GM23338 (cell line): Measurements from ENCODE around the gene FAM120A. TPM values are rescaled to one million over a fixed set of nuclear protein-coding genes. Genes with fewer than 3 reads are reported as not detected.

ENCODE experiments used
- ATAC-seq: fragments of 200-7000 bp; cut with Tn5 transposase; 3 replicates; pipeline ENCODE4 v1.9.1; 2020
- DNase-seq: peaks from one replicate; pipeline ENCODE4 v3.0.0-alpha.2; 2015; ENCODE audit warnings: low spot score
- H2AFZ ChIP-seq: fragments of 200-600 bp; sonication (generic); 2 replicates; pipeline ENCODE4 v1.8.0; 2016; ENCODE audit warnings: antibody characterized with exemption, mild to moderate bottlenecking, moderate library complexity
- H3F3A ChIP-seq: fragments of 200-600 bp; sonication (generic); replicated peaks from 2 replicates; pipeline ENCODE4 v1.8.0; 2017; ENCODE audit warnings: antibody characterized with exemption, mixed run types, low read depth
- H3K27ac ChIP-seq: fragments of 200-600 bp; sonication (generic); 2 replicates; pipeline ENCODE4 v1.6.1; 2016; ENCODE audit warnings: low read depth
- H3K27me3 ChIP-seq: fragments of 200-600 bp; sonication (generic); 2 replicates; pipeline ENCODE4 v1.8.0; 2016; ENCODE audit warnings: mild to moderate bottlenecking, mixed run types, moderate library complexity; ENCODE audit not compliant: insufficient read depth
- H3K36me3 ChIP-seq: fragments of 200-600 bp; sonication (generic); 2 replicates; pipeline ENCODE4 v1.8.0; 2016; ENCODE audit warnings: mild to moderate bottlenecking; ENCODE audit not compliant: insufficient read depth
- H3K4me1 ChIP-seq: fragments of 200-600 bp; sonication (generic); 2 replicates; pipeline ENCODE4 v1.8.0; 2016; ENCODE audit warnings: mild to moderate bottlenecking, moderate library complexity; ENCODE audit not compliant: insufficient read depth
- H3K4me2 ChIP-seq: fragments of 200-600 bp; sonication (generic); 2 replicates; pipeline ENCODE4 v1.7.1; 2017; ENCODE audit warnings: mixed run types
- H3K4me3 ChIP-seq: fragments of 200-600 bp; sonication (generic); 2 replicates; pipeline ENCODE4 v1.6.1; 2016; ENCODE audit warnings: mixed run types
- H3K79me2 ChIP-seq: fragments of 200-600 bp; sonication (generic); replicated peaks from 2 replicates; pipeline ENCODE4 v1.8.0; 2017; ENCODE audit warnings: mild to moderate bottlenecking; ENCODE audit not compliant: insufficient read depth
- H3K9me2 ChIP-seq: fragments of 200-600 bp; sonication (generic); 2 replicates; pipeline ENCODE4 v1.8.0; 2017; ENCODE audit not compliant: insufficient read depth
- H4K20me1 ChIP-seq: fragments of 200-600 bp; sonication (generic); replicated peaks from 2 replicates; pipeline ENCODE4 v1.8.0; 2017; ENCODE audit warnings: mild to moderate bottlenecking; ENCODE audit not compliant: insufficient read depth
- H3K27ac Mint-ChIP-seq: 2 replicates; pipeline ENCODE4 v1.8.0; 2020; ENCODE audit warnings: inconsistent platforms, mild to moderate bottlenecking, moderate library complexity, mixed read lengths
- H3K27me3 Mint-ChIP-seq: 3 replicates; pipeline ENCODE4 v1.8.0; 2022; ENCODE audit warnings: low read depth, mild to moderate bottlenecking, moderate library complexity, mixed read lengths, inconsistent platforms; ENCODE audit not compliant: insufficient read depth, poor library complexity
- H3K36me3 Mint-ChIP-seq: 3 replicates; pipeline ENCODE4 v1.8.0; 2021; ENCODE audit warnings: low read depth, mild to moderate bottlenecking, inconsistent platforms, moderate library complexity, mixed read lengths
- H3K4me1 Mint-ChIP-seq: 3 replicates; pipeline ENCODE4 v1.8.0; 2020; ENCODE audit warnings: mild to moderate bottlenecking, inconsistent platforms, mixed read lengths
- H3K4me3 Mint-ChIP-seq: 3 replicates; pipeline ENCODE4 v1.8.0; 2021; ENCODE audit warnings: moderate library complexity, mild to moderate bottlenecking, inconsistent platforms, mixed read lengths
- H3K9me3 Mint-ChIP-seq: 3 replicates; pipeline ENCODE4 v1.8.0; 2020; ENCODE audit warnings: moderate library complexity, mild to moderate bottlenecking, inconsistent platforms, mixed read lengths
- CREB1 ChIP-seq: fragments of 250-450 bp; sonication (Bioruptor Pico); IDR thresholded peaks from 2 replicates; pipeline ENCODE4 v1.5.0; 2020; ENCODE audit warnings: low read depth, mild to moderate bottlenecking, moderate library complexity
- EZH2 ChIP-seq: fragments of 200-600 bp; sonication (generic); IDR thresholded peaks from one replicate; pipeline ENCODE4 v1.8.0; 2017; ENCODE audit warnings: antibody characterized with exemption, mild to moderate bottlenecking, low read depth; ENCODE audit not compliant: unreplicated experiment
- EZH2phosphoT487 ChIP-seq: fragments of 200-600 bp; sonication (generic); IDR thresholded peaks from one replicate; pipeline ENCODE4 v1.8.1; 2018; ENCODE audit warnings: antibody characterized with exemption; ENCODE audit not compliant: unreplicated experiment
- JUNB ChIP-seq: IDR thresholded peaks from one replicate; pipeline ENCODE4 v1.6.1; 2016; ENCODE audit warnings: antibody characterized with exemption; ENCODE audit not compliant: unreplicated experiment
- STAT1 ChIP-seq: IDR thresholded peaks from one replicate; pipeline ENCODE4 v1.6.1; 2016; ENCODE audit warnings: antibody characterized with exemption; ENCODE audit not compliant: unreplicated experiment
- ZNF114 ChIP-seq: fragments of 250-450 bp; sonication (Bioruptor Pico); IDR thresholded peaks from 2 replicates; pipeline ENCODE4 v1.5.0; 2020; ENCODE audit warnings: mild to moderate bottlenecking, moderate library complexity
- polyA plus RNA-seq: library from polyadenylated mRNA; unstranded; fragments of >200 nt; fragmentation: Nextera tagmentation; extraction: Ambion mirVana; gene quantifications from 2 replicates; pipeline ENCODE4 v1.2.1, GENCODE V29; 2016
- total RNA-seq: library from RNA; depleted of rRNA; stranded (reverse); fragments of >200 nt; shearing (Covaris generic); gene quantifications from 2 replicates; pipeline ENCODE4 v1.2.3, GENCODE V29; 2014
- TF ChIP-seq, protein P1 (sequence below): fragments of 250-450 bp; sonication (Bioruptor Pico); IDR thresholded peaks from 2 replicates; pipeline ENCODE4 v1.5.0; 2020; ENCODE audit warnings: mild to moderate bottlenecking, moderate library complexity
- TF ChIP-seq, protein P2 (sequence below): IDR thresholded peaks from one replicate; pipeline ENCODE4 v1.6.1; 2018; ENCODE audit warnings: antibody characterized with exemption; ENCODE audit not compliant: unreplicated experiment
- TF ChIP-seq, protein P3 (sequence below), 2 experiments: fragments of 200-600 bp in 1 of 2; sonication (generic) in 1 of 2; conservative IDR thresholded peaks; 2 replicates each; pipeline versions ENCODE4 v1.5.1 to v1.6.1; 2016 to 2017; ENCODE audit warnings: antibody characterized with exemption in 2 of 2, low read depth in 2 of 2, mild to moderate bottlenecking in 2 of 2, moderate library complexity in 1 of 2

FAM120A gene
- total and polyA plus RNA-seq, 2 experiments from 2014 or later = 28.2 to 52.5 TPM

DNA sequence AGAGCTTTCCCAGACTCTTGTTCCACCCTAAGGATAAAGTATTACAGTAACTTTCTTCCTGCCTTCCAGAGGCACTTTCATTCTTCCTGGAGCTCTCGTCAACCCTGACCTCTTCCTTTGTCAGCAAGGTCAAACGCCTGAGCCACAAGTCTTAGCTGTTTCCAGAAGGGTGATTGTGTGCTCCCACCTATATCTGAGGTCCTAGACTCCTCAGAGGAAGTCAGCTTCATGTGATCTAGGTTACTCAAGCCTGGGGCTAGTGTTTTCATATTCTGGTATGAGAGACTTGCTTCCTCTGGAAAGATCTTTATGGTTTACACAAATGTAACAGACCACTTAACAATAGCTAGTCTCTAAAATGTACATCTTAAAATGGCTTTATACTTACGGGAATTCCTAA, 5.4 kb upstream of the FAM120A start (continued):
- TF ChIP-seq, protein P1, sequence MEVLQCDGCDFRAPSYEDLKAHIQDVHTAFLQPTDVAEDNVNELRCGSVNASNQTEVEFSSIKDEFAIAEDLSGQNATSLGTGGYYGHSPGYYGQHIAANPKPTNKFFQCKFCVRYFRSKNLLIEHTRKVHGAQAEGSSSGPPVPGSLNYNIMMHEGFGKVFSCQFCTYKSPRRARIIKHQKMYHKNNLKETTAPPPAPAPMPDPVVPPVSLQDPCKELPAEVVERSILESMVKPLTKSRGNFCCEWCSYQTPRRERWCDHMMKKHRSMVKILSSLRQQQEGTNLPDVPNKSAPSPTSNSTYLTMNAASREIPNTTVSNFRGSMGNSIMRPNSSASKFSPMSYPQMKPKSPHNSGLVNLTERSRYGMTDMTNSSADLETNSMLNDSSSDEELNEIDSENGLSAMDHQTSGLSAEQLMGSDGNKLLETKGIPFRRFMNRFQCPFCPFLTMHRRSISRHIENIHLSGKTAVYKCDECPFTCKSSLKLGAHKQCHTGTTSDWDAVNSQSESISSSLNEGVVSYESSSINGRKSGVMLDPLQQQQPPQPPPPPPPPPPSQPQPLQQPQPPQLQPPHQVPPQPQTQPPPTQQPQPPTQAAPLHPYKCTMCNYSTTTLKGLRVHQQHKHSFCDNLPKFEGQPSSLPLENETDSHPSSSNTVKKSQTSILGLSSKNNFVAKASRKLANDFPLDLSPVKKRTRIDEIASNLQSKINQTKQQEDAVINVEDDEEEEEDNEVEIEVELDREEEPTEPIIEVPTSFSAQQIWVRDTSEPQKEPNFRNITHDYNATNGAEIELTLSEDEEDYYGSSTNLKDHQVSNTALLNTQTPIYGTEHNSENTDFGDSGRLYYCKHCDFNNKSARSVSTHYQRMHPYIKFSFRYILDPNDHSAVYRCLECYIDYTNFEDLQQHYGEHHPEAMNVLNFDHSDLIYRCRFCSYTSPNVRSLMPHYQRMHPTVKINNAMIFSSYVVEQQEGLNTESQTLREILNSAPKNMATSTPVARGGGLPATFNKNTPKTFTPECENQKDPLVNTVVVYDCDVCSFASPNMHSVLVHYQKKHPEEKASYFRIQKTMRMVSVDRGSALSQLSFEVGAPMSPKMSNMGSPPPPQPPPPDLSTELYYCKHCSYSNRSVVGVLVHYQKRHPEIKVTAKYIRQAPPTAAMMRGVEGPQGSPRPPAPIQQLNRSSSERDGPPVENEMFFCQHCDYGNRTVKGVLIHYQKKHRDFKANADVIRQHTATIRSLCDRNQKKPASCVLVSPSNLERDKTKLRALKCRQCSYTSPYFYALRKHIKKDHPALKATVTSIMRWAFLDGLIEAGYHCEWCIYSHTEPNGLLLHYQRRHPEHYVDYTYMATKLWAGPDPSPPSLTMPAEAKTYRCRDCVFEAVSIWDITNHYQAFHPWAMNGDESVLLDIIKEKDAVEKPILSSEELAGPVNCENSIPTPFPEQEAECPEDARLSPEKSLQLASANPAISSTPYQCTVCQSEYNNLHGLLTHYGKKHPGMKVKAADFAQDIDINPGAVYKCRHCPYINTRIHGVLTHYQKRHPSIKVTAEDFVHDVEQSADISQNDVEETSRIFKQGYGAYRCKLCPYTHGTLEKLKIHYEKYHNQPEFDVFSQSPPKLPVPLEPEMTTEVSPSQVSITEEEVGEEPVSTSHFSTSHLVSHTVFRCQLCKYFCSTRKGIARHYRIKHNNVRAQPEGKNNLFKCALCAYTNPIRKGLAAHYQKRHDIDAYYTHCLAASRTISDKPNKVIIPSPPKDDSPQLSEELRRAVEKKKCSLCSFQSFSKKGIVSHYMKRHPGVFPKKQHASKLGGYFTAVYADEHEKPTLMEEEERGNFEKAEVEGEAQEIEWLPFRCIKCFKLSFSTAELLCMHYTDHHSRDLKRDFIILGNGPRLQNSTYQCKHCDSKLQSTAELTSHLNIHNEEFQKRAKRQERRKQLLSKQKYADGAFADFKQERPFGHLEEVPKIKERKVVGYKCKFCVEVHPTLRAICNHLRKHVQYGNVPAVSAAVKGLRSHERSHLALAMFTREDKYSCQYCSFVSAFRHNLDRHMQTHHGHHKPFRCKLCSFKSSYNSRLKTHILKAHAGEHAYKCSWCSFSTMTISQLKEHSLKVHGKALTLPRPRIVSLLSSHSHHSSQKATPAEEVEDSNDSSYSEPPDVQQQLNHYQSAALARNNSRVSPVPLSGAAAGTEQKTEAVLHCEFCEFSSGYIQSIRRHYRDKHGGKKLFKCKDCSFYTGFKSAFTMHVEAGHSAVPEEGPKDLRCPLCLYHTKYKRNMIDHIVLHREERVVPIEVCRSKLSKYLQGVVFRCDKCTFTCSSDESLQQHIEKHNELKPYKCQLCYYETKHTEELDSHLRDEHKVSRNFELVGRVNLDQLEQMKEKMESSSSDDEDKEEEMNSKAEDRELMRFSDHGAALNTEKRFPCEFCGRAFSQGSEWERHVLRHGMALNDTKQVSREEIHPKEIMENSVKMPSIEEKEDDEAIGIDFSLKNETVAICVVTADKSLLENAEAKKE (CRISPR knock-in tag) = no peak
- TF ChIP-seq, protein P2, sequence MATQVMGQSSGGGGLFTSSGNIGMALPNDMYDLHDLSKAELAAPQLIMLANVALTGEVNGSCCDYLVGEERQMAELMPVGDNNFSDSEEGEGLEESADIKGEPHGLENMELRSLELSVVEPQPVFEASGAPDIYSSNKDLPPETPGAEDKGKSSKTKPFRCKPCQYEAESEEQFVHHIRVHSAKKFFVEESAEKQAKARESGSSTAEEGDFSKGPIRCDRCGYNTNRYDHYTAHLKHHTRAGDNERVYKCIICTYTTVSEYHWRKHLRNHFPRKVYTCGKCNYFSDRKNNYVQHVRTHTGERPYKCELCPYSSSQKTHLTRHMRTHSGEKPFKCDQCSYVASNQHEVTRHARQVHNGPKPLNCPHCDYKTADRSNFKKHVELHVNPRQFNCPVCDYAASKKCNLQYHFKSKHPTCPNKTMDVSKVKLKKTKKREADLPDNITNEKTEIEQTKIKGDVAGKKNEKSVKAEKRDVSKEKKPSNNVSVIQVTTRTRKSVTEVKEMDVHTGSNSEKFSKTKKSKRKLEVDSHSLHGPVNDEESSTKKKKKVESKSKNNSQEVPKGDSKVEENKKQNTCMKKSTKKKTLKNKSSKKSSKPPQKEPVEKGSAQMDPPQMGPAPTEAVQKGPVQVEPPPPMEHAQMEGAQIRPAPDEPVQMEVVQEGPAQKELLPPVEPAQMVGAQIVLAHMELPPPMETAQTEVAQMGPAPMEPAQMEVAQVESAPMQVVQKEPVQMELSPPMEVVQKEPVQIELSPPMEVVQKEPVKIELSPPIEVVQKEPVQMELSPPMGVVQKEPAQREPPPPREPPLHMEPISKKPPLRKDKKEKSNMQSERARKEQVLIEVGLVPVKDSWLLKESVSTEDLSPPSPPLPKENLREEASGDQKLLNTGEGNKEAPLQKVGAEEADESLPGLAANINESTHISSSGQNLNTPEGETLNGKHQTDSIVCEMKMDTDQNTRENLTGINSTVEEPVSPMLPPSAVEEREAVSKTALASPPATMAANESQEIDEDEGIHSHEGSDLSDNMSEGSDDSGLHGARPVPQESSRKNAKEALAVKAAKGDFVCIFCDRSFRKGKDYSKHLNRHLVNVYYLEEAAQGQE = no peak
- TF ChIP-seq STAT1 = no peak

DNA sequence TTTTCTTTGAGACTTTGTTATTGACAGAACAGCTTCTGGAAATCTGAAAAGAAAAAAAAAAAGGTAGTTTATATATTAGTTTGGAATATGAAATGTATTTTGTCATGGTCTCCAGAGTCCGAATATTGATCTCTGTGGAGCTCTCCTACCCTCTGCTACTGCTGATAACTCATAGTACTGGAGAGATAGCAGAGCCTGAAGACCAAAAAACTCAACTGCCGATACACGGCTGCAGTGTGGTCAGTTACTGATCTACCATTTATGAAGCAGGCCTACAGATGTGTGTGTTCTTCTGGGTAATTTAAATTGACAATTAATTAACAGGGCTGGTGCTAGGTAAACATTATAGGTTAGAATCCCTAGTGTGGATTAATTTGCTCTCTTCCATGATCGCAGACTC, 3.8 kb upstream of the FAM120A start:
- Histone ChIP-seq H3K9me2 (no peaks in the 10 kb centered on the region), H3K27me3 (no peaks in the 10 kb centered on the region), H3K79me2 (peaks cover 28% of the 10 kb centered on the region), H3F3A (peaks cover 12% of the 10 kb centered on the region), H4K20me1 (peaks cover 6% of the 10 kb centered on the region), H3K4me3 (no peak overlapping the region), H3K4me1 (peaks cover 7% of the 10 kb centered on the region), H3K36me3 (peaks cover 17% of the 10 kb centered on the region), H2AFZ (no peak overlapping the region), H3K4me2 (no peak overlapping the region), H3K27ac (no peak overlapping the region)
- no peak overlapping the region for H3K27ac Mint-ChIP-seq
- peaks cover 9% of the 10 kb centered on the region for H3K27me3 Mint-ChIP-seq
- no peaks in the 10 kb centered on the region for H3K9me3 Mint-ChIP-seq
- no peak for ATAC-seq
- peaks cover 9% of the 10 kb centered on the region; the same call in 2 of the 3 replicates for H3K4me1 Mint-ChIP-seq
- H3K36me3 Mint-ChIP-seq = peaks cover 64% of the 10 kb centered on the region
- DNase-seq = no peak
- no peak overlapping the region for H3K4me3 Mint-ChIP-seq
- TF ChIP-seq EZH2phosphoT487 (no peak), JUNB (no peak), CREB1 (no peak), EZH2 (no peak), ZNF114 (CRISPR knock-in tag) (no peak)
- TF ChIP-seq, protein P3, sequence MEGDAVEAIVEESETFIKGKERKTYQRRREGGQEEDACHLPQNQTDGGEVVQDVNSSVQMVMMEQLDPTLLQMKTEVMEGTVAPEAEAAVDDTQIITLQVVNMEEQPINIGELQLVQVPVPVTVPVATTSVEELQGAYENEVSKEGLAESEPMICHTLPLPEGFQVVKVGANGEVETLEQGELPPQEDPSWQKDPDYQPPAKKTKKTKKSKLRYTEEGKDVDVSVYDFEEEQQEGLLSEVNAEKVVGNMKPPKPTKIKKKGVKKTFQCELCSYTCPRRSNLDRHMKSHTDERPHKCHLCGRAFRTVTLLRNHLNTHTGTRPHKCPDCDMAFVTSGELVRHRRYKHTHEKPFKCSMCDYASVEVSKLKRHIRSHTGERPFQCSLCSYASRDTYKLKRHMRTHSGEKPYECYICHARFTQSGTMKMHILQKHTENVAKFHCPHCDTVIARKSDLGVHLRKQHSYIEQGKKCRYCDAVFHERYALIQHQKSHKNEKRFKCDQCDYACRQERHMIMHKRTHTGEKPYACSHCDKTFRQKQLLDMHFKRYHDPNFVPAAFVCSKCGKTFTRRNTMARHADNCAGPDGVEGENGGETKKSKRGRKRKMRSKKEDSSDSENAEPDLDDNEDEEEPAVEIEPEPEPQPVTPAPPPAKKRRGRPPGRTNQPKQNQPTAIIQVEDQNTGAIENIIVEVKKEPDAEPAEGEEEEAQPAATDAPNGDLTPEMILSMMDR (conservative IDR thresholded peaks at IDR 0.05; ENCODE audit: low read depth in 2 of 2) = no peak
- TF ChIP-seq, protein P2 = no peak
